HL-60 (cell line): ENCODE data around the gene AZIN2.

Experiments used
- POLR2AphosphoS5 ChIP-seq: IDR thresholded peaks from 2 replicates; pipeline ENCODE4 v1.6.1; 2012; ENCODE audit warnings: low read depth
- REST ChIP-seq: IDR thresholded peaks from 2 replicates; pipeline ENCODE4 v1.6.1; 2012; ENCODE audit warnings: low read depth; ENCODE audit not compliant: insufficient replicate concordance
- TF ChIP-seq, protein P1 (sequence below): IDR thresholded peaks from one replicate; pipeline ENCODE4 v1.5.1; 2011; ENCODE audit warnings: low read length, control low read depth, inconsistent platforms; ENCODE audit not compliant: insufficient read depth

- TF ChIP-seq, protein P1, sequence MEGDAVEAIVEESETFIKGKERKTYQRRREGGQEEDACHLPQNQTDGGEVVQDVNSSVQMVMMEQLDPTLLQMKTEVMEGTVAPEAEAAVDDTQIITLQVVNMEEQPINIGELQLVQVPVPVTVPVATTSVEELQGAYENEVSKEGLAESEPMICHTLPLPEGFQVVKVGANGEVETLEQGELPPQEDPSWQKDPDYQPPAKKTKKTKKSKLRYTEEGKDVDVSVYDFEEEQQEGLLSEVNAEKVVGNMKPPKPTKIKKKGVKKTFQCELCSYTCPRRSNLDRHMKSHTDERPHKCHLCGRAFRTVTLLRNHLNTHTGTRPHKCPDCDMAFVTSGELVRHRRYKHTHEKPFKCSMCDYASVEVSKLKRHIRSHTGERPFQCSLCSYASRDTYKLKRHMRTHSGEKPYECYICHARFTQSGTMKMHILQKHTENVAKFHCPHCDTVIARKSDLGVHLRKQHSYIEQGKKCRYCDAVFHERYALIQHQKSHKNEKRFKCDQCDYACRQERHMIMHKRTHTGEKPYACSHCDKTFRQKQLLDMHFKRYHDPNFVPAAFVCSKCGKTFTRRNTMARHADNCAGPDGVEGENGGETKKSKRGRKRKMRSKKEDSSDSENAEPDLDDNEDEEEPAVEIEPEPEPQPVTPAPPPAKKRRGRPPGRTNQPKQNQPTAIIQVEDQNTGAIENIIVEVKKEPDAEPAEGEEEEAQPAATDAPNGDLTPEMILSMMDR = no peak
- no peak for TF ChIP-seq POLR2AphosphoS5
- no peak for TF ChIP-seq REST
Observed at GRCh38 chr1:33123266-33123665, 42.3 kb downstream of the AZIN2 start.
